Stimulated activated naive CD8-positive, alpha-beta T cell treated with anti-CD3 and anti-CD28 coated beads, Interleukin-15, amount 100 ng/mL, for 72 hours (primary cell): ENCODE results near the gene PLPP1.
"Not testable (repeated sequence)": the region's sequence is repeated elsewhere in the genome, so short reads cannot be mapped to it uniquely, and the experiment has no call there.

ENCODE experiments used
- ATAC-seq: fragments of 150-1000 bp; cut with Tn5 transposase; 2 replicates; pipeline ENCODE4 v1.10.0; 2021; ENCODE audit warnings: mild to moderate bottlenecking, moderate library complexity
- DNase-seq, 2 donors: peaks; one replicate each; pipeline ENCODE4 v3.0.0; 2021 to 2022
- H3K27ac Mint-ChIP-seq, 2 donors: one replicate each; pipeline ENCODE4 v1.8.0; 2022; ENCODE audit warnings: mild to moderate bottlenecking in 2 of 2, mixed read lengths in 2 of 2, moderate library complexity in 2 of 2
- H3K27me3 Mint-ChIP-seq: one replicate; pipeline ENCODE4 v1.8.0; 2022; ENCODE audit warnings: mixed read lengths
- H3K4me1 Mint-ChIP-seq: one replicate; pipeline ENCODE4 v1.8.0; 2022; ENCODE audit warnings: mild to moderate bottlenecking, mixed read lengths
- H3K4me3 Mint-ChIP-seq, 2 donors: one replicate each; pipeline ENCODE4 v1.8.0; 2022; ENCODE audit warnings: mild to moderate bottlenecking in 2 of 2, mixed read lengths in 2 of 2, moderate library complexity in 1 of 2
- H3K9me3 Mint-ChIP-seq, 2 donors: one replicate each; pipeline ENCODE4 v1.8.0; 2022; ENCODE audit warnings: mixed read lengths in 2 of 2

Gene PLPP1

GRCh38 chr5:55558484-55558883, 23.7 kb upstream of the PLPP1 start:
- ATAC-seq (no peak), DNase-seq (no peak)
- H3K9me3 Mint-ChIP-seq = no peaks in the 10 kb centered on the region
- H3K4me3 Mint-ChIP-seq = no peak overlapping the region
- no peaks in the 10 kb centered on the region for H3K27me3 Mint-ChIP-seq
- no peaks in the 10 kb centered on the region for H3K4me1 Mint-ChIP-seq
- no peak overlapping the region for H3K27ac Mint-ChIP-seq

- no peaks in the 10 kb centered on the region for H3K4me1 Mint-ChIP-seq
- ATAC-seq = no peak
Measured at GRCh38 chr5:55557123-55557522, 22.4 kb upstream of the PLPP1 start.

GRCh38 chr5:55554585-55555202, 19.9 kb upstream of the PLPP1 start:
- Mint-ChIP-seq H3K9me3 (no peaks in the 10 kb centered on the region), H3K27ac (no peak overlapping the region), H3K27me3 (no peaks in the 10 kb centered on the region), H3K4me3 (no peak overlapping the region), H3K4me1 (peaks cover 5% of the 10 kb centered on the region)
- DNase-seq (no peak), ATAC-seq (no peak)

More at GRCh38 chr5:55557123-55557522, 22.4 kb upstream of the PLPP1 start:
- no peak for DNase-seq
- no peak overlapping the region for H3K27ac Mint-ChIP-seq
- H3K9me3 Mint-ChIP-seq = no peaks in the 10 kb centered on the region
- H3K27me3 Mint-ChIP-seq = no peaks in the 10 kb centered on the region
- no peak overlapping the region for H3K4me3 Mint-ChIP-seq

GRCh38 chr5:55551904-55552303, 17.1 kb upstream of the PLPP1 start:
- Mint-ChIP-seq H3K27ac (no peak overlapping the region), H3K9me3 (no peaks in the 10 kb centered on the region), H3K27me3 (peaks cover 11% of the 10 kb centered on the region), H3K4me3 (no peak overlapping the region), H3K4me1 (peaks cover 16% of the 10 kb centered on the region)
- DNase-seq (no peak), ATAC-seq (no peak)

- DNase-seq (no peak), ATAC-seq (no peak)
- H3K4me3 Mint-ChIP-seq = no peak overlapping the region
- peaks cover 11% of the 10 kb centered on the region for H3K27me3 Mint-ChIP-seq
- no peak overlapping the region for H3K27ac Mint-ChIP-seq
- H3K9me3 Mint-ChIP-seq = no peaks in the 10 kb centered on the region
- peaks cover 16% of the 10 kb centered on the region for H3K4me1 Mint-ChIP-seq
Measured at GRCh38 chr5:55551358-55551757, 16.6 kb upstream of the PLPP1 start.

- Mint-ChIP-seq H3K4me1 (peaks cover 24% of the 10 kb centered on the region), H3K9me3 (no peaks in the 10 kb centered on the region), H3K27me3 (peaks cover 11% of the 10 kb centered on the region), H3K4me3 (no peak overlapping the region), H3K27ac (no peak overlapping the region)
- DNase-seq (no peak), ATAC-seq (no peak)
Measured at GRCh38 chr5:55547781-55548180, 13.0 kb upstream of the PLPP1 start.

- DNase-seq (no peak), ATAC-seq (no peak)
- no peak overlapping the region for H3K4me3 Mint-ChIP-seq
- H3K4me1 Mint-ChIP-seq = peaks cover 26% of the 10 kb centered on the region
- H3K27me3 Mint-ChIP-seq = peaks cover 11% of the 10 kb centered on the region
- H3K27ac Mint-ChIP-seq = no peak overlapping the region
- H3K9me3 Mint-ChIP-seq = no peaks in the 10 kb centered on the region
Measured at GRCh38 chr5:55546947-55547346, 12.2 kb upstream of the PLPP1 start.

GRCh38 chr5:55544341-55544740, 9.6 kb upstream of the PLPP1 start:
- Mint-ChIP-seq H3K27ac (no peak overlapping the region), H3K4me3 (no peak overlapping the region), H3K9me3 (no peaks in the 10 kb centered on the region), H3K4me1 (peaks cover 47% of the 10 kb centered on the region), H3K27me3 (peaks cover 11% of the 10 kb centered on the region)
- no peak for DNase-seq
- ATAC-seq = no peak

GRCh38 chr5:55541056-55541635, 6.4 kb upstream of the PLPP1 start:
- Mint-ChIP-seq H3K27me3 (no peaks in the 10 kb centered on the region), H3K27ac (peak overlapping the region; percentile 8 to 90), H3K4me1 (peaks cover 51% of the 10 kb centered on the region), H3K9me3 (no peaks in the 10 kb centered on the region), H3K4me3 (peak overlapping the region; percentile 48 to 73)
- no peak for DNase-seq
- ATAC-seq = peak; percentile 68

GRCh38 chr5:55540525-55540924, 5.8 kb upstream of the PLPP1 start:
- DNase-seq = no peak
- ATAC-seq = no peak
- Mint-ChIP-seq H3K27ac (peak overlapping the region; percentile 55 to 90), H3K4me1 (peaks cover 57% of the 10 kb centered on the region), H3K4me3 (peak overlapping the region; percentile 70 to 81), H3K9me3 (no peaks in the 10 kb centered on the region), H3K27me3 (no peaks in the 10 kb centered on the region)

GRCh38 chr5:55540024-55540423, 5.3 kb upstream of the PLPP1 start:
- DNase-seq (no peak), ATAC-seq (peak; percentile 31)
- H3K4me1 Mint-ChIP-seq = peaks cover 61% of the 10 kb centered on the region
- no peaks in the 10 kb centered on the region for H3K27me3 Mint-ChIP-seq
- H3K27ac Mint-ChIP-seq = peak overlapping the region in 1 of 2 donors; percentile 28
- no peaks in the 10 kb centered on the region for H3K9me3 Mint-ChIP-seq
- peak overlapping the region; percentile 70 to 81 for H3K4me3 Mint-ChIP-seq

GRCh38 chr5:55538661-55539060, 3.9 kb upstream of the PLPP1 start:
- ATAC-seq = no peak
- H3K27me3 Mint-ChIP-seq = no peaks in the 10 kb centered on the region

GRCh38 chr5:55537315-55537714, 2.6 kb upstream of the PLPP1 start:
- not testable (repeated sequence) for ATAC-seq, H3K9me3 Mint-ChIP-seq, H3K27me3 Mint-ChIP-seq, DNase-seq, H3K27ac Mint-ChIP-seq, H3K4me3 Mint-ChIP-seq
- H3K4me1 Mint-ChIP-seq = peaks cover 68% of the 10 kb centered on the region

More at GRCh38 chr5:55538661-55539060, 3.9 kb upstream of the PLPP1 start:
- H3K4me3 Mint-ChIP-seq = peak overlapping the region; percentile 52 to 76
- peak overlapping the region in 1 of 2 donors; percentile 86 for H3K27ac Mint-ChIP-seq
- peaks cover 59% of the 10 kb centered on the region for H3K4me1 Mint-ChIP-seq
- no peak for DNase-seq
- H3K9me3 Mint-ChIP-seq = no peaks in the 10 kb centered on the region

GRCh38 chr5:55535199-55535905, 588 bp upstream of the PLPP1 start:
- peak in 1 of 2 donors; percentile 15 for DNase-seq
- Mint-ChIP-seq H3K9me3 (no peaks in the 10 kb centered on the region), H3K4me3 (peak overlapping the region; percentile 88 to 95), H3K27ac (peak overlapping the region; percentile 57 to 95), H3K4me1 (peaks cover 60% of the 10 kb centered on the region), H3K27me3 (no peaks in the 10 kb centered on the region)
- ATAC-seq = peak; percentile 25

GRCh38 chr5:55533521-55534435, 986 bp downstream of the PLPP1 start:
- Mint-ChIP-seq H3K4me1 (peaks cover 48% of the 10 kb centered on the region), H3K9me3 (no peaks in the 10 kb centered on the region), H3K27me3 (no peaks in the 10 kb centered on the region), H3K4me3 (peak overlapping the region; percentile 88 to 95), H3K27ac (peak overlapping the region; percentile 36 to 67)
- ATAC-seq (peak; percentile 66), DNase-seq (no peak)
